Mesenteric fat pad (tissue), 1 donor: ENCODE measurements around the gene BANP. TPM values are rescaled to one million over a fixed set of nuclear protein-coding genes. Genes with fewer than 3 reads are reported as not detected.
"Not testable (repeated sequence)": the region's sequence is repeated elsewhere in the genome, so short reads cannot be mapped to it uniquely, and the experiment has no call there.

Experiments
- DNase-seq: peaks from one replicate; pipeline ENCODE4 v3.0.0-alpha.2; 2020; ENCODE audit warnings: low spot score
- total RNA-seq: library from RNA; stranded (reverse); fragmentation: NEBNext Ultra II Directional; extraction: Animal tissue kit (Norgen Biotek cat#: 25700); gene quantifications from one replicate; pipeline ENCODE4 v1.2.1, GENCODE V29; 2021
- donor health status: DM: yes; HTN: yes; CAD: no.

Gene BANP
- total RNA-seq, 1 donor from 2014 or later: 28.8 TPM

- not testable (repeated sequence) for DNase-seq
Observed at GRCh38 chr16:88044121-88044581, 92.9 kb downstream of the BANP start.

DNA sequence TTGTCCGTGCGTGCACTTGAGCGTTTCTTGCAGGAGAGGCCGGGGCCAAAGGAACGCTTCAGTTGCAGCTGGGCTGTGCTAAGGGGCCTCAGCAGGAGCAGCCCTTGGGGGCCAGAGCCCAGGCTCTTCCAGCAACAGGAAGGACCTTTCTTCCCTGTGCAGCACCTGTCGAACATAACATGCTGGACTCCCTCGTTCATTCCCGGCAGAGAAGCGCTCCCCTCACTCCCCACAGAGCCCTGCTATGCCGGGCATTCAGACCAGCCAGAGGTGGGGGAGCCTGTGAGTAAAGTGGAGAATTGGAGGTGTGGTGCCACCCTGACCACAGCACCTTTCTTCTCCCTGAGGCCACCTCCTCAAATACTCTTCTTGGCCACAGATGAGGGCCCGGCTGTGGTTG lies 94.1 kb downstream of the BANP start:
- not testable (repeated sequence) for DNase-seq

DNA sequence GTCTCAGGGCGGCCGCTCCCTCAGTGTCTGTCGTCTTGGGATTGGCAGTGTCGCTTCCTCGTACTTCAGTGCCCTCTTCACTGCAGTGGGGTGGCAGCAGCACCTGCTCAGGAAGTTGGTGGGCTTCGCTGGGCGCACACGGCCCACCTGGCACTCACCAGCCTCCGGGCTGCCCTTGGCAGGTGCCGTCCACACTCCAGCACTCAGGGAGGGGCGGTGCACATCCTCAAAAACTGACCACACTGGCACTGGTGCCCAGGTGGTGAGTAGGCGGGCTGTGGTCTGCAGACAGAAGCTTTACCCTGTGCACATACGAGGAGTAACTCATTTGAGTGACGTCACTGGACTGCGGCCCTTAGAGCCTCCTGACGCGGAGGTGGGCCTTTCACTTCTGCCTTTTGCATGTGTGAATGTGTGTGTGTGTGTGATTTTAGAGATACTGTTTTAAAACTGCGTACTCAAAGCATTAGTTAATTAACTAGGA lies 94.6 kb downstream of the BANP start:
- DNase-seq: no peak

DNA sequence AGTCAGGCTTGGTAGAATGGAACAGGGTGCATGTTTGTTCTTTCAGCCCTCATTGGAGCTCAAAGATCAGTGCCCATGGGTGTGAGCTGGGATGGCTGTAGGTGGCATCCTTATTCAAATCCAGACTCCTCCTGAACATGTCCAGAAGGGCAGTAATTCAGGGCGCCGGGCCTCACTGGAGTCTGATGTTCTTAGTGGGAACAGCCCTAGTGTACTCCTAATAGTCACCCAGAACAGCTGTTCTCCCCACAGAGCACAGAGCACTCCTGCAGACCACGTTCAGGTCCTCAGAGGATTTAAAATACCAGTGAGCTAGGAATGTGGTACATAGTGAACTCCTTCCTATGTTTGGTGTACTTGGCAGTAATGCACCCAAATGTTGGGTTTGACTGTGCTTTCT lies 96.2 kb downstream of the BANP start:
- no peak for DNase-seq

- DNase-seq: no peak
Observed at GRCh38 chr16:88048985-88049384, 97.8 kb downstream of the BANP start.

DNA sequence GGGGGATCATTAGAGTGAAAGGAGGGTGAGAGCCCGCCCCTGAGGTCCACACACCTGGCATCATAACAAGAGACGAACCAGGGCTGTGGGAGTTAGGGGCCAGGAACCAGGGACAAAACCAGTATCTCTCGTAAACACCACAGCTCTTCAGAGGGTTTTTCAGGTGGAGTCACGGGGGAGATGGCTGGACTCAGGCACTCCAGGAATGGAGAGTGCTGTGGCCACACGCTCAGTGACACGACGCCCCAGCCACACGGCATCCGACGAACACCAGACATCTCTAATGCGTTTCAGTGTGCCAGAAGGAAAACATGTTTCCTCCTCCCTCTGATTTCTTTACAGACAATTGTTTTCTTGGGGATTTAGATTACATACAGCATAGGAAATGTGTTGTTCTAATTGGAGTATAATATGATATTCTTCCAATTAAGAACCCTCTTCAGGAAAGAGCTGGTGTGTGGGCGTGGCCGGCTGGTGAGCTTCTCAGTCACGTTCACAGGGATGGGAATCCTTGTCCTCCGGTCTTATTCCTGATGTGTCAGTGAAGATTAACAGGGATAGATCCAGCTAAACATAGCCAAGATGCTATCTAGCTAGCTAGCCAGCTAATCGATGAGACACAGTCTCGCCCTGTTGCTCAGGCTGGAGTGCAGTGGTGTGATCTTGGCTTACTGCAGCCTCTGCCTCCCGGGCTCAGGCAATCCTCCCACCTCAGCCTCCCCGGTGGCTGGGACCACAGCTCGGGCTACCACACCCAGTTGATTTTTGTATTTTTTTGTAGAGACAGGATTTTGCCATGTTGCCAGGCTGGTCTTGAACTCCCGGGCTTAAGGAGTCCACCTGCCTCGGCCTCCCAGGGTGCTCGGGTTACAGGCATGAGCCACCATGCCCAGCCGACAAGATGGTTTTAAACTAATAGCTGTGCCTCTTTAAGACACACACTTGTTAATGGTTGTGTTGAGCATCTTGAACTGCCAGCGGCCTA lies 98.6 kb downstream of the BANP start:
- DNase-seq: no peak

GRCh38 chr16:88050952-88051660 lies 99.9 kb downstream of the BANP start:
- DNase-seq: no peak

DNA sequence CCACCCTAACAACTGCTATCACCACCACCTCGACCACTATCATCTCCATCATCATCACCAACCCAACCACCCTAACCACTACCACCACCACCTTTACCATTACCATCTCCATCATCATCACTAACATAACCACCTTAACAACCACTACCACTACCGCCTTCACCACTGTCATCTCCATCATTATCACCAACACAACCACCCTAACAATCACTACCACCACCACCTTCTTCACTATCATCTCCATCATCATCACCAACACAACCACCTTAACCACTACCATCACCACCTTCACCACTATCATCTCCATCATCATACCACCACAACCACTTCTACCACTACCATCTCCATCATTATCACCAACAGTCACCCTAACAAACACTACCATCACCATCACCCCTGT lies 101.4 kb downstream of the BANP start:
- no peak for DNase-seq

DNA sequence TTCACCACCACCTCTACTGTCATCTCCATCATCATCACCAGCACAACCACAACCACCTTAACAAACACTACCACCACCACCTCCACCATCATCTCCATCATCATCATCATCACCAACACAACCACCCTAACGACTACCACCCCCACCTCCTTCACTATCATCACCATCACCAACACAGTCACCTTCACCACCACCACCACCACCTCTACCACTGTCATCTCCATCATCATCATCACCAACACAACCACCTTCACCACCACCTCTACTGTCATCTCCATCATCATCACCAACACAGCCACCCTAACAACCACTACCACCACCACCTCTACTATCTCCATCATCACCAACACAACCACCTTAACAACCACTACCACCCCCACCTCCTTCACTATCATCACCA lies 102.2 kb downstream of the BANP start:
- not testable (repeated sequence) for DNase-seq

GRCh38 chr16:88055356-88055755 lies 104.1 kb downstream of the BANP start:
- no peak for DNase-seq

- DNase-seq: no peak
Observed at GRCh38 chr16:88056212-88056611, 105.0 kb downstream of the BANP start.

DNA sequence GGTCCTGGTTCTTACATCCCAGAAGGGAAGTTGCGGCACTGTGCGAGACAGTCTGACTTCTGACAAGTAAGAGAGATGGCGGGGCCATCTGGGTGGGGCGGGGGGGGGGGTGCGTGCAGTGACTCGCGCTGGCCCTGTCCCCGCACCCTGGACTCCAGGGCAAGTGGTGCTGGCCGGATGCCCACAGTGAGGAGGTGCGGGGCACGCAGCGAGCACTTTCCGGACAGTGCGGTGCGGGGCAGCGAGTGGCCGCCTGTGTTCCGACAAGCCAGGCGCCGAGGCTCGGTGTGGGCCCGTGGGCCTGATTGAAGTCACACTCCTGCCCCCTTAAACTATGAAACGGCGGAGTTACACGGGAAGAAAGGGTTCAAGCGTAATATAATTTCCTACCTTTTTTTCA lies 106.4 kb downstream of the BANP start:
- no peak for DNase-seq

- DNase-seq: no peak
Observed at GRCh38 chr16:88058136-88058535, 106.9 kb downstream of the BANP start.

DNA sequence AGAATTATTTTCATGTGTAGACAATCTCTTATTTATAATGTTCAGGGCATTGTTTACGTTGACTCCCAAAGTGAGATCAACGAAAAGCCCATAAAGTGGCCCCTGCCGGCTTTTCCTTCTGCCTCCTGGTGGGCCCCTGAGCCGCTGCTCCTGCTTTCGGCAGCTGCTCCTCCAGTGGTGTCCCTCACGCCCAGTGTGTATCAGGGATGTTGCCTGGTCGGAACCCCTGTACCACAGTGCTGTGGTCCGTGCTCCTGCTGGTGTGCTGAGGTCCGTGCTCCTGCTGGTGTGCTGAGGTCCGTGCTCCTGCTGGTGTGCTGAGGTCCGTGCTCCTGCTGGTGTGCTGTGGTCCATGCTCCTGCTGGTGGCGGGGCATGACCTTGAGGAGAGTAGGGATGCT lies 107.6 kb downstream of the BANP start:
- DNase-seq: no peak

- no peak for DNase-seq
Observed at GRCh38 chr16:88059701-88060386, 108.6 kb downstream of the BANP start.

GRCh38 chr16:88060524-88061219 lies 109.4 kb downstream of the BANP start:
- DNase-seq: no peak

DNA sequence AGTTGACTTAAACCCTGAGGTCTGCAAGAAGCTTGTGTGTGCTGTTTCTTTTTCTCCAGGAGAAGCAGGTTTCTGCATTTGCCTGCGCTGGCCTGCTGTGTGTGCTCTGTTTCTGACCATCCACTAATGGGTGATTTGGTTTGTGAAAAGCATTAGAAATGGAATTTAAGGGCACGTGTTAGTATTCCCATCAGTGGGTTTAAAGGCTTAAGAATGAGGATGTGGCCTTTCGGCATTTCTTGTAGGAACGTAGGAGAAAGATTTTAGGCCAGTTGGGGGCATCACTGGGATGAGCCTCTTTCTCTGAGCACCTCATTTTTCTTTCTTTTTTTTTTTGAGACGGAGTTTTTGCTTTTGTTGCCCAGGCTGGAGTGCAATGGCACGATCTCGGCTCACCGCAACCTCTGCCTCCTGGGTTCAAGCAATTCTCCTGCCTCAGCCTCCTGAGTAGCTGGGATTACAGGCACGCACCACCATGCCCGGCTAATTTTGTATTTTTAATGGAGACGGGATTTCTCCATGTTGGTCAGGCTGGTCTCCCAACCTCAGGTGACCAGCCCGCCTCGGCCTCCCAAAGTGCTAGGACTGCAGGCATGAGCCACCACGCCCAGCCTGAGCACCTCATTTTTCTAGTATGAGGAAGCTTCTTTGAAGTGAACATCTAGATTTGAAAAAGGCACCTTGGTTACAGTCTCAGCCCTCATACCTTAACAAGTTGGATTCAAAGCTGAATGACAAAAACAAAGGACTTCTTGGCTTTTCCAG lies 110.3 kb downstream of the BANP start:
- no peak for DNase-seq

GRCh38 chr16:88062341-88063210 lies 111.3 kb downstream of the BANP start:
- DNase-seq: no peak

- DNase-seq: no peak
Observed at GRCh38 chr16:88063211-88063773, 112.1 kb downstream of the BANP start.
